Measurements from ENCODE around the gene ZNF276.

DNA sequence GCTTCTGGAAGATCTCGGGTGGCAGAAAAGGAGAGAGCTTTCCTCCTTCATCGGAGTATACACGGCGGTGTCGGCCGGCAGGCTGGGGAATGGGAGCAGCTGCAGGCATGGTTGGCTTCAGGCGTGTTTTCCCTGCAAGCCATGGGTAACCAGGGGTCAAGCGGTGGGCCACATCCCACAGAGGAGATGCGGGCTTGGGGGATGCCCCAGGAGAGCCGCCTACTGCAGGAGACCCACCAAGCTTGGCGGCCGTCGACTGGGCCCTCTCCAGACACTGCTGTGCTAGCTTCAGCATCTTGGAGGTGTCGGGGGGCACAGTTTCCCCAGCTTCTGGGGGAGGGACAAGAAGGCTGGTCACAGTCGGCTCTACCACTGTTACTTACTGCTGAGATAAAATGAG lies 4.8 kb upstream of the ZNF276 start:
- TF ChIP-seq, protein P1, sequence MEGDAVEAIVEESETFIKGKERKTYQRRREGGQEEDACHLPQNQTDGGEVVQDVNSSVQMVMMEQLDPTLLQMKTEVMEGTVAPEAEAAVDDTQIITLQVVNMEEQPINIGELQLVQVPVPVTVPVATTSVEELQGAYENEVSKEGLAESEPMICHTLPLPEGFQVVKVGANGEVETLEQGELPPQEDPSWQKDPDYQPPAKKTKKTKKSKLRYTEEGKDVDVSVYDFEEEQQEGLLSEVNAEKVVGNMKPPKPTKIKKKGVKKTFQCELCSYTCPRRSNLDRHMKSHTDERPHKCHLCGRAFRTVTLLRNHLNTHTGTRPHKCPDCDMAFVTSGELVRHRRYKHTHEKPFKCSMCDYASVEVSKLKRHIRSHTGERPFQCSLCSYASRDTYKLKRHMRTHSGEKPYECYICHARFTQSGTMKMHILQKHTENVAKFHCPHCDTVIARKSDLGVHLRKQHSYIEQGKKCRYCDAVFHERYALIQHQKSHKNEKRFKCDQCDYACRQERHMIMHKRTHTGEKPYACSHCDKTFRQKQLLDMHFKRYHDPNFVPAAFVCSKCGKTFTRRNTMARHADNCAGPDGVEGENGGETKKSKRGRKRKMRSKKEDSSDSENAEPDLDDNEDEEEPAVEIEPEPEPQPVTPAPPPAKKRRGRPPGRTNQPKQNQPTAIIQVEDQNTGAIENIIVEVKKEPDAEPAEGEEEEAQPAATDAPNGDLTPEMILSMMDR (optimal IDR thresholded peaks at IDR 0.05 in 1 of 3, IDR thresholded peaks at IDR 0.05 in 1 of 3, conservative IDR thresholded peaks at IDR 0.05 in 1 of 3; ENCODE audit: extremely low read depth in 1 of 3, insufficient read depth in 2 of 3, low read length in 3 of 3): no peak
- no peak for TF ChIP-seq EZH2 (IDR thresholded peaks at IDR 0.05; ENCODE audit: low read length)
